A673 (cell line): ENCODE data around the gene JAGN1. TPM values are rescaled to one million over a fixed set of nuclear protein-coding genes. Genes with fewer than 3 reads are reported as not detected.

Experiments
- BruUV-seq: library from RNA; stranded (reverse); fragments of 400-500 nt; replicated peaks from 2 replicates; lab custom pipeline; 2021; lab: Mats Ljungman, UMichigan
- CTCF ChIA-PET: fragments of 300-600 bp; sonication (Branson Sonifier 250); formaldehyde crosslinking; loops from one replicate; lab custom pipeline; 2022; ENCODE audit warnings: antibody characterized with exemption; lab: Charles Lee
- POLR2A ChIA-PET: fragments of 300-600 bp; sonication (Branson Sonifier 250); formaldehyde crosslinking; loops from one replicate; lab custom pipeline; 2022; ENCODE audit warnings: antibody characterized with exemption; ENCODE audit not compliant: low non-redundant PET; lab: Charles Lee
- DNase-seq: peaks from one replicate; pipeline ENCODE4 v3.0.0-alpha.2; 2015; ENCODE audit warnings: low spot score
- H3K27ac ChIP-seq: fragments of 200-600 bp; sonication (generic); 2 replicates; pipeline ENCODE4 v1.5.1; 2016; ENCODE audit warnings: mixed run types, low read depth, mild to moderate bottlenecking, mixed read lengths, antibody characterized with exemption, low read length; ENCODE audit not compliant: poor library complexity, severe bottlenecking
- H3K27me3 ChIP-seq: fragments of 200-600 bp; sonication (generic); replicated peaks from 2 replicates; pipeline ENCODE4 v1.6.1; 2017; ENCODE audit warnings: mixed run types, low read depth, mild to moderate bottlenecking, mixed read lengths, antibody characterized with exemption, low read length; ENCODE audit not compliant: insufficient read depth, poor library complexity
- H3K36me3 ChIP-seq: fragments of 200-600 bp; sonication (generic); 2 replicates; pipeline ENCODE4 v1.6.1; 2016; ENCODE audit warnings: mixed run types, mild to moderate bottlenecking, mixed read lengths, antibody characterized with exemption, low read length; ENCODE audit not compliant: insufficient read depth, poor library complexity, severe bottlenecking
- H3K4me1 ChIP-seq: fragments of 200-600 bp; sonication (generic); 2 replicates; pipeline ENCODE4 v1.6.1; 2017; ENCODE audit warnings: mixed run types, mild to moderate bottlenecking, mixed read lengths, antibody characterized with exemption, low read length; ENCODE audit not compliant: insufficient read depth, poor library complexity, severe bottlenecking
- H3K4me3 ChIP-seq: fragments of 200-600 bp; sonication (generic); 2 replicates; pipeline ENCODE4 v1.5.1; 2016; ENCODE audit warnings: low read depth, mixed run types, mild to moderate bottlenecking, mixed read lengths, low read length; ENCODE audit not compliant: poor library complexity, severe bottlenecking
- H3K9me3 ChIP-seq: fragments of 200-600 bp; sonication (generic); 2 replicates; pipeline ENCODE4 v1.6.1; 2016; ENCODE audit warnings: mixed run types, low read depth, mild to moderate bottlenecking, mixed read lengths, antibody characterized with exemption, low read length; ENCODE audit not compliant: poor library complexity, severe bottlenecking
- CTCF ChIP-seq: fragments of 300-800, 200-600 bp; sonication (generic); conservative IDR thresholded peaks from 2 replicates; pipeline ENCODE4 v1.5.1; 2017; ENCODE audit warnings: low read depth, mild to moderate bottlenecking, antibody characterized with exemption, low read length, moderate library complexity, mixed read lengths
- EZH2 ChIP-seq: fragments of 200-600 bp; sonication (generic); IDR thresholded peaks from 2 replicates; pipeline ENCODE4 v1.6.1; 2017; ENCODE audit warnings: borderline replicate concordance, low read depth, mild to moderate bottlenecking, mixed read lengths, antibody characterized with exemption, low read length; ENCODE audit not compliant: poor library complexity, severe bottlenecking
- intact Hi-C: fragments of 100-400 bp; cut with micrococcal nuclease; formaldehyde crosslinking; loops from one replicate; pipeline ENCODE4 v1.10.0; 2022; ENCODE audit not compliant: unreplicated experiment
- total RNA-seq: library from RNA; stranded (reverse); gene quantifications from 2 replicates; pipeline ENCODE4 v1.2.3, GENCODE V29; 2021

The JAGN1 gene
- total RNA-seq, 1 experiment from 2014 or later = 38.1 TPM

DNA sequence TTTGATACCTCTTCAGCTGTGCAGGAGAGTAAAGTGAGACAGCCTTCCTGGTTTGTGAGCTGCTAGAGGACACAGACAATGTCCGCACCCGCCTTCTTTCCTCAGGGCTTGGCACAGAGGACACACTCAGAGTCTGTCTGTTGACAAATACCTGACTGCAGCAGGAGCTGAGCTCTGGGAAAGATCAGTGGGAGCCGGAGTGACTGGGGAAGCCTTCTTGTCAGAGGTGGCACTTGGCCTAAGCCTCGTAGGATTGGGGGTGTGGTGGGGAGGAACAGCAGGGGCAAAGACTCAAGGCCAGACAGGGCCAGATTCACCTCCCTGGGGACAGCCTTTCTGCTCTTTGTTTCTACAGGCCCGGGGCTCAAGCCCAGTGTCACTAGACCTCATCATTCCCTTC lies 23.2 kb downstream of the JAGN1 start:
- CTCF ChIA-PET = no interaction called here
- no peaks in the 10 kb centered on the region for H3K27me3 ChIP-seq
- H3K36me3 ChIP-seq = no peaks in the 10 kb centered on the region
- intact Hi-C loops = no loop called here
- no peak overlapping the region for H3K27ac ChIP-seq
- POLR2A ChIA-PET = no interaction called here
- H3K4me3 ChIP-seq = no peak overlapping the region
- TF ChIP-seq CTCF = no peak
- TF ChIP-seq EZH2 = no peak
- no peaks in the 10 kb centered on the region for H3K9me3 ChIP-seq
- no TSS peak for BruUV-seq
- no peak for DNase-seq
- H3K4me1 ChIP-seq = peaks cover 29% of the 10 kb centered on the region

- Histone ChIP-seq H3K36me3 (no peaks in the 10 kb centered on the region), H3K4me3 (no peak overlapping the region), H3K9me3 (no peaks in the 10 kb centered on the region), H3K4me1 (peaks cover 29% of the 10 kb centered on the region), H3K27me3 (no peaks in the 10 kb centered on the region), H3K27ac (no peak overlapping the region)
- CTCF ChIA-PET = no interaction called here
- no peak for DNase-seq
- no peak for TF ChIP-seq EZH2
- TF ChIP-seq CTCF = no peak
- POLR2A ChIA-PET = no interaction called here
- no TSS peak for BruUV-seq
- intact Hi-C loops = no loop called here
These were observed 23.6 kb downstream of the JAGN1 start for GRCh38 chr3:9914011-9914410.

DNA sequence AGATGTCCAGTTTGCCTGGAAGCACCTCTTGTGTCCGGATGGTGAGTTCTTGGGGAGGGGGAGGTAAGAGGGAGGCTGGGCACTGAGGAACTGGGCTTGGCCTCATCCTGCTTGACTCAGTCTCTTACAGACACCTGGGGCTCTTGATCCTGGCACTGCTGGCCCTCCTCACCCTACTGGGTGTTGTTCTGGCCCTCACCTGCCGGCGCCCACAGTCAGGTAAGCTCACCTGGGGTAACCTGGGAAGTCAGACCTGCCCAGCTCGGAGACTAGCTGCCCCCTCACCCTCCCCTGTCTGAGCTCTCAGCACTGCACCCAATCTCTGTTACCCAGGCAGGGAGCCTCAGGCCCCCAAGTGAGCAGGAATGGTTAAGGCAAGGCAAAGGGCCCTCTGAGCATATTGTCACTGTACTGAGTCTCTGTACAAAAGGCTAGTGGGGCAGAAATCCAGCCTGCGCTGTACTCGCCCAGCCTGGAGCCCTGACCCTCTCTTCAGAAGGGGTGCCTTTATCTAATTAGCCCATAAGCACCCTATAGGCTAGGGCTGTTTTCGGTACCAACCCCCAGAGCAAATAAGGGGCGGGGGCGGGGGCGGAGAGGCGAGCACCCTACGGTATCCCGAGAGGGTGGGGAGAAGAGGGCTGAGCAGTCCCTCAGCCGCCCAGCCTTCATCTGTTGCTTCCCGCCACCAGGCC lies 24.3 kb downstream of the JAGN1 start:
- TF ChIP-seq CTCF (no peak), EZH2 (no peak)
- ChIA-PET CTCF (no interaction called here), POLR2A (no interaction called here)
- peak; percentile 78 for DNase-seq
- H3K36me3 ChIP-seq = no peaks in the 10 kb centered on the region
- no TSS peak for BruUV-seq
- peak overlapping the region; percentile 75 for H3K27ac ChIP-seq
- intact Hi-C loops = no loop called here
- H3K27me3 ChIP-seq = no peaks in the 10 kb centered on the region
- H3K4me3 ChIP-seq = peak overlapping the region; percentile 64
- H3K9me3 ChIP-seq = no peaks in the 10 kb centered on the region
- H3K4me1 ChIP-seq = peaks cover 29% of the 10 kb centered on the region
